NCI-H748 (cell line): ENCODE measurements around the gene SPATA6L.

Experiments used
- DNase-seq: peaks from one replicate; lab custom pipeline; 2025; ENCODE audit not compliant: unreplicated experiment; lab: John Stamatoyannopoulos, UW

SPATA6L gene

GRCh38 chr9:4590430-4591122 is 75.7 kb downstream of the SPATA6L start:
- no peak for DNase-seq

- no peak for DNase-seq
Observed at GRCh38 chr9:4588721-4589120, 77.6 kb downstream of the SPATA6L start.

GRCh38 chr9:4585135-4585534 is 81.1 kb downstream of the SPATA6L start:
- no peak for DNase-seq

- DNase-seq = no peak
Observed at GRCh38 chr9:4584636-4585035, 81.6 kb downstream of the SPATA6L start.

GRCh38 chr9:4583001-4583400 is 83.3 kb downstream of the SPATA6L start:
- DNase-seq = no peak

GRCh38 chr9:4581861-4582565 is 84.3 kb downstream of the SPATA6L start:
- DNase-seq = no peak

GRCh38 chr9:4581035-4581760 is 85.1 kb downstream of the SPATA6L start:
- DNase-seq = no peak

GRCh38 chr9:4579001-4579400 is 87.3 kb downstream of the SPATA6L start:
- DNase-seq = no peak

GRCh38 chr9:4576448-4576847 is 89.8 kb downstream of the SPATA6L start:
- DNase-seq = no peak

- no peak for DNase-seq
Observed at GRCh38 chr9:4575997-4576396, 90.3 kb downstream of the SPATA6L start.

GRCh38 chr9:4574657-4575243 is 91.5 kb downstream of the SPATA6L start:
- DNase-seq = no peak

GRCh38 chr9:4573634-4574389 is 92.5 kb downstream of the SPATA6L start:
- DNase-seq = peak; percentile 81

- DNase-seq = no peak
Observed at GRCh38 chr9:4573176-4573575, 93.1 kb downstream of the SPATA6L start.

- DNase-seq = no peak
Observed at GRCh38 chr9:4572184-4572826, 94.0 kb downstream of the SPATA6L start.

- no peak for DNase-seq
Observed at GRCh38 chr9:4569101-4569500, 97.2 kb downstream of the SPATA6L start.

GRCh38 chr9:4567601-4568000 is 98.7 kb downstream of the SPATA6L start:
- no peak for DNase-seq

- DNase-seq = no peak
Observed at GRCh38 chr9:4566806-4567205, 99.5 kb downstream of the SPATA6L start.

- DNase-seq = no peak
Observed at GRCh38 chr9:4563105-4563504, 103.2 kb downstream of the SPATA6L start.

GRCh38 chr9:4559261-4560182 is 106.8 kb downstream of the SPATA6L start:
- no peak for DNase-seq
